Activated T-helper 1 cell treated with anti-CD3 and anti-CD28 coated beads, Interleukin-12 subunit alpha, Interleukin-12 subunit beta, Interleukin-2, Interleukin-4 antibody, amounts not matched to agents 30 ng/mL and 10 ng/mL and 1 ng/mL, durations not matched to agents 14 hours and 24 hours and 36 hours (primary cell): Measurements from ENCODE around the gene TRAPPC2L. TPM values are rescaled to one million over a fixed set of nuclear protein-coding genes. Genes with fewer than 3 reads are reported as not detected.

Experiments
- DNase-seq: peaks from one replicate; pipeline ENCODE4 v3.0.0; 2021; ENCODE audit warnings: low spot score
- H3K27ac Mint-ChIP-seq: one replicate; pipeline ENCODE4 v1.8.0; 2021; ENCODE audit warnings: mild to moderate bottlenecking, mixed read lengths
- H3K27me3 Mint-ChIP-seq: one replicate; pipeline ENCODE4 v1.8.0; 2022; ENCODE audit warnings: mild to moderate bottlenecking, moderate library complexity, mixed read lengths; ENCODE audit not compliant: insufficient read depth
- H3K36me3 Mint-ChIP-seq: one replicate; pipeline ENCODE4 v1.8.0; 2021; ENCODE audit warnings: low read depth, mixed read lengths
- H3K4me1 Mint-ChIP-seq: one replicate; pipeline ENCODE4 v1.8.0; 2021; ENCODE audit warnings: low read depth, mixed read lengths
- H3K4me3 Mint-ChIP-seq: one replicate; pipeline ENCODE4 v1.8.0; 2021; ENCODE audit warnings: mild to moderate bottlenecking, moderate library complexity, mixed read lengths
- H3K9me3 Mint-ChIP-seq: one replicate; pipeline ENCODE4 v1.8.0; 2021; ENCODE audit warnings: mixed read lengths
- intact Hi-C: fragments of 100-400 bp; cut with micrococcal nuclease; formaldehyde crosslinking; loops from one replicate; pipeline ENCODE4 v1.15.1; 2024
- total RNA-seq: library from RNA; stranded (reverse); gene quantifications from 2 replicates; pipeline ENCODE4 v1.2.3, GENCODE V29; 2022

The TRAPPC2L gene
- total RNA-seq, 1 donor from 2014 or later, result 65.4 TPM

GRCh38 chr16:88836791-88837190 is 20.1 kb upstream of the TRAPPC2L start:
- Mint-ChIP-seq H3K4me1 (no peaks in the 10 kb centered on the region), H3K27me3 (no peaks in the 10 kb centered on the region), H3K27ac (no peak overlapping the region), H3K9me3 (no peaks in the 10 kb centered on the region), H3K4me3 (no peak overlapping the region), H3K36me3 (no peaks in the 10 kb centered on the region)
- intact Hi-C loops, result no loop called here
- DNase-seq, result no peak

- Mint-ChIP-seq H3K36me3 (no peaks in the 10 kb centered on the region), H3K9me3 (no peaks in the 10 kb centered on the region), H3K4me1 (no peaks in the 10 kb centered on the region), H3K27ac (no peak overlapping the region), H3K4me3 (no peak overlapping the region), H3K27me3 (no peaks in the 10 kb centered on the region)
- no peak for DNase-seq
- intact Hi-C loops, result no loop called here
Observed at GRCh38 chr16:88837806-88838205, 19.1 kb upstream of the TRAPPC2L start.

GRCh38 chr16:88838566-88838965 is 18.4 kb upstream of the TRAPPC2L start:
- Mint-ChIP-seq H3K9me3 (no peaks in the 10 kb centered on the region), H3K27ac (no peak overlapping the region), H3K36me3 (no peaks in the 10 kb centered on the region), H3K4me3 (no peak overlapping the region), H3K27me3 (no peaks in the 10 kb centered on the region), H3K4me1 (no peaks in the 10 kb centered on the region)
- intact Hi-C loops, result no loop called here
- DNase-seq, result no peak

- Mint-ChIP-seq H3K27me3 (no peaks in the 10 kb centered on the region), H3K36me3 (no peaks in the 10 kb centered on the region), H3K9me3 (no peaks in the 10 kb centered on the region), H3K4me3 (no peak overlapping the region), H3K4me1 (no peaks in the 10 kb centered on the region), H3K27ac (no peak overlapping the region)
- DNase-seq, result no peak
- intact Hi-C loops, result no loop called here
Observed at GRCh38 chr16:88839026-88839529, 17.8 kb upstream of the TRAPPC2L start.

GRCh38 chr16:88839745-88840599 is 17.0 kb upstream of the TRAPPC2L start:
- Mint-ChIP-seq H3K4me3 (no peak overlapping the region), H3K27me3 (no peaks in the 10 kb centered on the region), H3K36me3 (no peaks in the 10 kb centered on the region), H3K27ac (no peak overlapping the region), H3K4me1 (no peaks in the 10 kb centered on the region), H3K9me3 (no peaks in the 10 kb centered on the region)
- intact Hi-C loops, result no loop called here
- no peak for DNase-seq

GRCh38 chr16:88840600-88841215 is 16.2 kb upstream of the TRAPPC2L start:
- no peak for DNase-seq
- intact Hi-C loops, result no loop called here
- H3K27ac Mint-ChIP-seq, result no peak overlapping the region
- no peaks in the 10 kb centered on the region for H3K4me1 Mint-ChIP-seq
- no peaks in the 10 kb centered on the region for H3K27me3 Mint-ChIP-seq
- H3K4me3 Mint-ChIP-seq, result no peak overlapping the region
- no peaks in the 10 kb centered on the region for H3K36me3 Mint-ChIP-seq
- H3K9me3 Mint-ChIP-seq, result no peaks in the 10 kb centered on the region

GRCh38 chr16:88841521-88842307 is 15.2 kb upstream of the TRAPPC2L start:
- no peak overlapping the region for H3K27ac Mint-ChIP-seq
- DNase-seq, result no peak
- no peaks in the 10 kb centered on the region for H3K9me3 Mint-ChIP-seq
- no peaks in the 10 kb centered on the region for H3K4me1 Mint-ChIP-seq
- no peaks in the 10 kb centered on the region for H3K36me3 Mint-ChIP-seq
- intact Hi-C loops, result no loop called here
- H3K27me3 Mint-ChIP-seq, result no peaks in the 10 kb centered on the region
- no peak overlapping the region for H3K4me3 Mint-ChIP-seq

- intact Hi-C loops, result no loop called here
- Mint-ChIP-seq H3K27ac (no peak overlapping the region), H3K9me3 (no peaks in the 10 kb centered on the region), H3K4me3 (no peak overlapping the region), H3K4me1 (no peaks in the 10 kb centered on the region), H3K27me3 (no peaks in the 10 kb centered on the region), H3K36me3 (no peaks in the 10 kb centered on the region)
- no peak for DNase-seq
Observed at GRCh38 chr16:88842308-88842756, 14.6 kb upstream of the TRAPPC2L start.

GRCh38 chr16:88842806-88843205 is 14.1 kb upstream of the TRAPPC2L start:
- no peak overlapping the region for H3K4me3 Mint-ChIP-seq
- H3K36me3 Mint-ChIP-seq, result no peaks in the 10 kb centered on the region
- no peaks in the 10 kb centered on the region for H3K27me3 Mint-ChIP-seq
- H3K9me3 Mint-ChIP-seq, result no peaks in the 10 kb centered on the region
- DNase-seq, result no peak
- intact Hi-C loops, result no loop called here
- no peaks in the 10 kb centered on the region for H3K4me1 Mint-ChIP-seq
- no peak overlapping the region for H3K27ac Mint-ChIP-seq

- H3K4me3 Mint-ChIP-seq, result no peak overlapping the region
- H3K4me1 Mint-ChIP-seq, result no peaks in the 10 kb centered on the region
- intact Hi-C loops, result no loop called here
- no peaks in the 10 kb centered on the region for H3K27me3 Mint-ChIP-seq
- H3K27ac Mint-ChIP-seq, result no peak overlapping the region
- H3K36me3 Mint-ChIP-seq, result no peaks in the 10 kb centered on the region
- no peaks in the 10 kb centered on the region for H3K9me3 Mint-ChIP-seq
- DNase-seq, result no peak
Observed at GRCh38 chr16:88843256-88843655, 13.7 kb upstream of the TRAPPC2L start.

GRCh38 chr16:88844419-88845036 is 12.4 kb upstream of the TRAPPC2L start:
- Mint-ChIP-seq H3K27me3 (no peaks in the 10 kb centered on the region), H3K4me3 (no peak overlapping the region), H3K9me3 (no peaks in the 10 kb centered on the region), H3K27ac (no peak overlapping the region), H3K36me3 (no peaks in the 10 kb centered on the region), H3K4me1 (no peaks in the 10 kb centered on the region)
- intact Hi-C loops, result no loop called here
- no peak for DNase-seq

GRCh38 chr16:88846088-88846487 is 10.8 kb upstream of the TRAPPC2L start:
- Mint-ChIP-seq H3K9me3 (no peaks in the 10 kb centered on the region), H3K4me3 (no peak overlapping the region), H3K36me3 (no peaks in the 10 kb centered on the region), H3K4me1 (no peaks in the 10 kb centered on the region), H3K27ac (no peak overlapping the region), H3K27me3 (no peaks in the 10 kb centered on the region)
- intact Hi-C loops, result no loop called here
- DNase-seq, result no peak
